ENCODE results near the gene PRKAA1. TPM values are rescaled to one million over a fixed set of nuclear protein-coding genes. Genes with fewer than 3 reads are reported as not detected.
A peak's percentile ranks its signal among the peaks of the same experiment; 100 is the strongest.

Gene PRKAA1
- total RNA-seq, 4 donors from 2014 or later: 79.3 to 262 (median 112) TPM

DNA sequence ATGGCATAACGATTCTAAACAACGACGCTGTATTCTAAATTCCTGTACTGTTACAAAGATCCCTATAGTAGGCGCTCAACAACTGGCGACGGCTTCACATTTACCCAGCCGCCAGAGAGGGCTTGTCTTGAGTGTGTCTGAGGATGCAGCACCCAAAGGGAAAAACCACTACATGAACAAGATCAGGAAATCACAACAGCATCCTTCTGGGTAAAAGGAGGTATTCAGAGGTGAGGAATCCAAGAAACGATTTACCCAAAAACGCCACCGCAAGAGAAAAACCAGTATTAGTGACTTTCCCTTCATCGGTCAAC lies 43.1 kb downstream of the PRKAA1 start:
- 0 to 1% methylated on average over 10 to 11 of the region's 11 CpGs for WGBS, 2 donors (ENCODE audit: low coverage in 1 of 2)
- TF ChIP-seq POLR2A (IDR thresholded peaks at IDR 0.05) (no peak), EP300 (IDR thresholded peaks at IDR 0.05; ENCODE audit: low read depth) (no peak), POLR2AphosphoS5 (IDR thresholded peaks at IDR 0.05) (peak; percentile 18 to 69 (median 45))
- TF ChIP-seq, protein P1, sequence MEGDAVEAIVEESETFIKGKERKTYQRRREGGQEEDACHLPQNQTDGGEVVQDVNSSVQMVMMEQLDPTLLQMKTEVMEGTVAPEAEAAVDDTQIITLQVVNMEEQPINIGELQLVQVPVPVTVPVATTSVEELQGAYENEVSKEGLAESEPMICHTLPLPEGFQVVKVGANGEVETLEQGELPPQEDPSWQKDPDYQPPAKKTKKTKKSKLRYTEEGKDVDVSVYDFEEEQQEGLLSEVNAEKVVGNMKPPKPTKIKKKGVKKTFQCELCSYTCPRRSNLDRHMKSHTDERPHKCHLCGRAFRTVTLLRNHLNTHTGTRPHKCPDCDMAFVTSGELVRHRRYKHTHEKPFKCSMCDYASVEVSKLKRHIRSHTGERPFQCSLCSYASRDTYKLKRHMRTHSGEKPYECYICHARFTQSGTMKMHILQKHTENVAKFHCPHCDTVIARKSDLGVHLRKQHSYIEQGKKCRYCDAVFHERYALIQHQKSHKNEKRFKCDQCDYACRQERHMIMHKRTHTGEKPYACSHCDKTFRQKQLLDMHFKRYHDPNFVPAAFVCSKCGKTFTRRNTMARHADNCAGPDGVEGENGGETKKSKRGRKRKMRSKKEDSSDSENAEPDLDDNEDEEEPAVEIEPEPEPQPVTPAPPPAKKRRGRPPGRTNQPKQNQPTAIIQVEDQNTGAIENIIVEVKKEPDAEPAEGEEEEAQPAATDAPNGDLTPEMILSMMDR (IDR thresholded peaks at IDR 0.05): peak; percentile 58 to 67 (median 63)
- peak; percentile 79 for DNase-seq
- Histone ChIP-seq H3K27ac (peak overlapping the region; percentile 93 to 99 (median 96)), H3K27me3 (no peaks in the 10 kb centered on the region), H3K36me3 (no peaks in the 10 kb centered on the region), H3K4me1 (peaks cover 2 to 15% (median 6%) of the 10 kb centered on the region in 4 donors), H3K9me3 (no peaks in the 10 kb centered on the region), H3K4me3 (peak overlapping the region; percentile 66 to 97 (median 80))
- intact Hi-C loops (cut with DNase I; ENCODE audit: low total_unique reads) (no loop called here), in situ Hi-C loops (cut with MboI; ENCODE audit: low pct_ligation_motif_present in 1 of 4, low pct_unique_long_range_greater_than_20kb in 1 of 4, low sequenced_read_pairs in 3 of 4) (loop anchor here in 1 of 4 donors (10.0 kb wide), 1 partner anchor 120 kb away; no protein-coding TSS in a partner anchor)

DNA sequence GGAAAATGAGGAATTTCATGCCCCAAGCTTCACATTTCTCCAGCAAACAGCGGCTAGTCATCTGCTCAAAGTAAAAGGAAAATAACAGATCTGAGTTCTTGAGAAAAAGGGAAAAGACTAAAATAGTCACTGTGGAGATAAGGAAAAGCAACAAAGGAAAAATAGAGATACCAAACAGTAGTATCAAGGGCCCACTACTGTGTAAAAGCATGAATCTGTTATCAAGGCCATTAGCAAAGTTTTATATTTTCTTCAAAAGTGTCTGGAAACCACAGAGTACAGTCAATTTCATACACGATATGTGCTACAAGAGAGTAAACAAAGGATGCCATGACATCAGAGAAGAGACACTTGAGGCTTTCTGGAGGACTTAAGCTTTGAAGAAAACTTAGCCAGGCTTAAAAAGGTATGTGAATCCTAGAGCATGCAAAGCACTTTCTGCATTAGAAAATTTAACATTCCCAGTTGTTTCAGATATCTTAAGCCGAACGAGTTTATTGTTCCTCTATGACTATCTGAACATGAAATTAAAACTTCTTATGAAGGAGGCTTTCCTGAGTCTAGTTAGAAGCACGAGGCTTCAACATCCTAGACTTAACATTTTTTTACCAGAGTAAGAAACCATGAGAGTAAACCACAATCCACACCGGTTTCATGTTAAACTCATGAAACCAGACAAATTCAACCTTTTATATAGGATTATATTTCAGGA lies 43.6 kb downstream of the PRKAA1 start:
- Histone ChIP-seq H3K4me1 (peaks cover 2 to 15% (median 6%) of the 10 kb centered on the region in 4 donors), H3K36me3 (no peaks in the 10 kb centered on the region), H3K9me3 (no peaks in the 10 kb centered on the region), H3K27me3 (no peaks in the 10 kb centered on the region), H3K4me3 (peak overlapping the region in 3 of 4 donors; percentile 75 to 97 (median 86)), H3K27ac (peak overlapping the region; percentile 93 to 99 (median 96))
- intact Hi-C loops (cut with DNase I; ENCODE audit: low total_unique reads) (loop anchor here (5.0 kb wide), 1 partner anchor 123 kb away; no protein-coding TSS in a partner anchor), in situ Hi-C loops (cut with MboI; ENCODE audit: low pct_ligation_motif_present in 1 of 4, low pct_unique_long_range_greater_than_20kb in 1 of 4, low sequenced_read_pairs in 3 of 4) (loop anchor here in 1 of 4 donors (10.0 kb wide), 1 partner anchor 120 kb away; no protein-coding TSS in a partner anchor)
- WGBS, 2 donors (ENCODE audit: low coverage in 1 of 2): 13 to 16% methylated on average over 6 of the region's 6 CpGs
- no peak for TF ChIP-seq POLR2A (IDR thresholded peaks at IDR 0.05)
- TF ChIP-seq POLR2AphosphoS5 (IDR thresholded peaks at IDR 0.05): no peak
- TF ChIP-seq, protein P1 (IDR thresholded peaks at IDR 0.05): no peak
- no peak for TF ChIP-seq EP300 (IDR thresholded peaks at IDR 0.05; ENCODE audit: low read depth)
- no peak for DNase-seq

DNA sequence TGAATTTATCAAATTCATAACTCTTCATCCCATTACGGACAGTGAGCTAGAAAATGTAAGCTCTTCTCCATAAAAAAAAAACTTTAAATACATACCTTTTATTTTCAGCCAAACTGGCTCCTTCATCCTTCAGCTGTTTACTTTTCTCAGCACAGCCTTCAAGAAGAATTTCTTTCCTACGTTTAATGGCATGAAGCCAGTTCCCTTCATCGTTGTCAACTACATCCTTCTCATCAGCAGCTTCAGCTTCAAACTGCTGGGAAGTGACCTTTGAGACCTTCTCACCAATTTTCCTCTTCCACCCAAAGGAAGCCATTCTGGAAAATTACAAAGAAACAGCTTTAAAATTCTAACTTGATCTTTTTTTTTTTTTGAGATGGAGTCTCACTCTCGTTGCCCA lies 51.5 kb downstream of the PRKAA1 start:
- Histone ChIP-seq H3K27ac (no peak overlapping the region), H3K9me3 (no peaks in the 10 kb centered on the region), H3K36me3 (peaks cover 0 to 11% (median 4%) of the 10 kb centered on the region in 4 donors), H3K4me3 (no peak overlapping the region), H3K4me1 (peaks cover 0 to 17% (median 5%) of the 10 kb centered on the region in 4 donors), H3K27me3 (no peaks in the 10 kb centered on the region)
- intact Hi-C loops (cut with DNase I; ENCODE audit: low total_unique reads): no loop called here
- no peak for DNase-seq
- TF ChIP-seq EP300 (IDR thresholded peaks at IDR 0.05; ENCODE audit: low read depth) (no peak), POLR2AphosphoS5 (IDR thresholded peaks at IDR 0.05) (no peak), POLR2A (IDR thresholded peaks at IDR 0.05) (no peak)
- TF ChIP-seq, protein P1 (IDR thresholded peaks at IDR 0.05): no peak
- in situ Hi-C loops (cut with MboI; ENCODE audit: low pct_ligation_motif_present in 1 of 4, low pct_unique_long_range_greater_than_20kb in 1 of 4, low sequenced_read_pairs in 3 of 4): loop anchor here (25.0 kb wide), 3 partner anchors 809 to 1159 kb away; no protein-coding TSS in a partner anchor
- 32 to 49% methylated on average over 4 of the region's 4 CpGs for WGBS, 2 donors (ENCODE audit: low coverage in 1 of 2)

DNA sequence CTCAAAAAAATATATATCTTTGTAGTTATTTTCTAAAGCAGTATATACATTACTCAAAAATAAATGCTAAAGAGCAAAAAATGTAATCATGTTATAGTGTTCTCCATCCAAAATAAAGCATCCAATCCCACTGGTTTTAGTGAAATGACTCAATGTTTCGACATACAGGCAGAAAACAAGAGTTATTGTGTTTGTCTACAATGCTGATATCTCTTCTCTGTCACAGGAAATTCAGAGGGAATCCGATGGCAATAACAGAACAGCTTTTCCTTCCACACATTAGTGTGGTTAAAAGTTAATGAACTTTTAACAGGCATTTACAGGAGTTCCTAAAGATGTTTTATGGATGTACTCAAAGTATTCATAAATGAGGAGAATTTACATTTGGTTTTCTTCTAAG lies 54.4 kb downstream of the PRKAA1 start:
- Histone ChIP-seq H3K27me3 (no peaks in the 10 kb centered on the region), H3K4me1 (peaks cover 0 to 15% (median 5%) of the 10 kb centered on the region in 4 donors), H3K36me3 (peaks cover 0 to 28% (median 9%) of the 10 kb centered on the region in 4 donors), H3K27ac (no peak overlapping the region), H3K9me3 (no peaks in the 10 kb centered on the region), H3K4me3 (no peak overlapping the region)
- no peak for DNase-seq
- in situ Hi-C loops (cut with MboI; ENCODE audit: low pct_ligation_motif_present in 1 of 4, low pct_unique_long_range_greater_than_20kb in 1 of 4, low sequenced_read_pairs in 3 of 4) (loop anchor here (25.0 kb wide), 3 partner anchors 806 to 1156 kb away; no protein-coding TSS in a partner anchor), intact Hi-C loops (cut with DNase I; ENCODE audit: low total_unique reads) (no loop called here)
- TF ChIP-seq POLR2A (IDR thresholded peaks at IDR 0.05) (no peak), POLR2AphosphoS5 (IDR thresholded peaks at IDR 0.05) (no peak), EP300 (IDR thresholded peaks at IDR 0.05; ENCODE audit: low read depth) (no peak)
- TF ChIP-seq, protein P1 (IDR thresholded peaks at IDR 0.05): no peak
- 84 to 85% methylated on average over 2 of the region's 2 CpGs for WGBS, 2 donors (ENCODE audit: low coverage in 1 of 2)
